BLaER1 (cell line): ENCODE results near the gene THSD7A.

Experiments used
- H3K27ac ChIP-seq: shearing (Covaris generic); formaldehyde crosslinking; 2 replicates; pipeline ENCODE4 v1.8.1; 2022
- H3K27me3 ChIP-seq: shearing (Covaris generic); formaldehyde crosslinking; 2 replicates; pipeline ENCODE4 v1.8.1; 2022
- H3K36me3 ChIP-seq: shearing (Covaris generic); formaldehyde crosslinking; 2 replicates; pipeline ENCODE4 v1.8.1; 2022
- H3K4me1 ChIP-seq: shearing (Covaris generic); formaldehyde crosslinking; 2 replicates; pipeline ENCODE4 v1.8.1; 2022
- H3K4me2 ChIP-seq: shearing (Covaris generic); formaldehyde crosslinking; 2 replicates; pipeline ENCODE4 v1.8.1; 2022
- H3K4me3 ChIP-seq: shearing (Covaris generic); formaldehyde crosslinking; 2 replicates; pipeline ENCODE4 v1.8.1; 2022
- H3K9ac ChIP-seq: shearing (Covaris generic); formaldehyde crosslinking; 2 replicates; pipeline ENCODE4 v1.8.1; 2022
- H3K9me3 ChIP-seq: shearing (Covaris generic); formaldehyde crosslinking; 2 replicates; pipeline ENCODE4 v1.8.1; 2022
- H4K20me1 ChIP-seq: shearing (Covaris generic); formaldehyde crosslinking; 2 replicates; pipeline ENCODE4 v1.8.1; 2022
- Cebpa-rat ChIP-seq: shearing (Covaris generic); IDR thresholded peaks from 2 replicates; pipeline ENCODE4 v1.8.1; 2022

The THSD7A gene

DNA sequence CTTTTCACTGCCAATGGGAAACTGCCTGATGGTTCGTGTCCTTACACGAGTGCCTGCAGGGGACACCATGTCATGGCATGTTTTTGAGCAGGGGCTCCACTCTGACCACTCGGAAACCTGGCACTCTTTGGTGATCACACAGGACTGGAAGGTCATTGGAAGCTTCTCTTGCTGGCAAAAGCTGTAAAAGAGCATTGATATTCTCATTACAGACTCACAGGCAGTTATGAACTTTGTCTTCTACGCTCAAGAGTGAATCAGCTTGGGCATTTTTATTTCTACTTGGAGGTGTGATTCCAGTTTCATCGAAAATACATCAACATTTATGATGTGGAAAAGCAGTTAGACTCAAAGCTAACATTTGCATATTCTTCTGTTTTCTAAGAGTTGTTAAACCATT is 238.7 kb downstream of the THSD7A start:
- TF ChIP-seq Cebpa-rat = no peak
- Histone ChIP-seq H3K4me2 (no peak overlapping the region), H3K4me3 (no peak overlapping the region), H4K20me1 (no peaks in the 10 kb centered on the region), H3K27me3 (no peaks in the 10 kb centered on the region), H3K9me3 (no peaks in the 10 kb centered on the region), H3K27ac (no peak overlapping the region), H3K36me3 (no peaks in the 10 kb centered on the region), H3K4me1 (peaks cover 6% of the 10 kb centered on the region), H3K9ac (no peak overlapping the region)

DNA sequence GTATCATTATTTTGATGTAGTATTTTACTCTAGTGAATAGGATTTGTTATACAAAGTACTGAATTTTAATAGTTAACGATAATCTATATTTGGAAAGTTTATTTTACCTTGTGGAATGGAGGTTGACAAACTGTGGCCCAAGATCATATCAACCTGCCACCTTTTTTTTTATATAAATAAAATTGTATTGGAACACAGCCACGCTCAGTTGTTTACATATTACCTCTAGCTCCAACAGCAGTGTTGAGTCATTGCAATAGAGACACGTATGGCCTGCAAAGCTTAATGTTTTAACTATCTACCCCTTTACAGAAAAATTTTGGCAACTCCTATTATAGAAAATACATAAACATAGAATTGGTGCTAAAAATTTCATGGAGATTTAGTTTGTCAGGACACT is 239.3 kb downstream of the THSD7A start:
- Histone ChIP-seq H3K4me2 (no peak overlapping the region), H3K27me3 (no peaks in the 10 kb centered on the region), H3K27ac (no peak overlapping the region), H3K9ac (no peak overlapping the region), H3K9me3 (no peaks in the 10 kb centered on the region), H4K20me1 (no peaks in the 10 kb centered on the region), H3K36me3 (no peaks in the 10 kb centered on the region), H3K4me3 (no peak overlapping the region), H3K4me1 (peaks cover 6% of the 10 kb centered on the region)
- TF ChIP-seq Cebpa-rat = no peak

DNA sequence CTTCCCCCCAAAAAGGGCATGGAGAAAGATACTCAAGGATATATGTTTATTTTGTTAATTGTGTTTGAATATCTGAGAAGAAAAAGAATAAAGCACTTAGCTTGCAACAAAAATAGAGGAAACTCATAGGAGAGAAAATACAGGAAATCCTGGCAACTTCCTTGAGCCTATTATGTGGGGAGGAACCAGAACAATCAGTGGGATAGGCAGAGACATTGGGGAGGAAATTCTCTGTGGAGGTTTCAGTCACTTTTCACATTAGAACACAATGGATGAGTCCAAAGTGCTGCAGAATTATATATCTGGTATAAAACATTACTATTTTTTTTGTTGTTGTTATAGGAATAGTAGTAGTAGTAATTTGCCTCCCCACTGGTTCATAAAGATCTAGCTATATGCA is 240.1 kb downstream of the THSD7A start:
- no peak for TF ChIP-seq Cebpa-rat
- H3K9ac ChIP-seq = no peak overlapping the region
- H3K27me3 ChIP-seq = no peaks in the 10 kb centered on the region
- no peaks in the 10 kb centered on the region for H4K20me1 ChIP-seq
- no peaks in the 10 kb centered on the region for H3K36me3 ChIP-seq
- H3K4me3 ChIP-seq = no peak overlapping the region
- H3K27ac ChIP-seq = no peak overlapping the region
- no peaks in the 10 kb centered on the region for H3K9me3 ChIP-seq
- peaks cover 6% of the 10 kb centered on the region for H3K4me1 ChIP-seq
- peak overlapping the region; percentile 5; the same call in 1 of the 2 replicates for H3K4me2 ChIP-seq

DNA sequence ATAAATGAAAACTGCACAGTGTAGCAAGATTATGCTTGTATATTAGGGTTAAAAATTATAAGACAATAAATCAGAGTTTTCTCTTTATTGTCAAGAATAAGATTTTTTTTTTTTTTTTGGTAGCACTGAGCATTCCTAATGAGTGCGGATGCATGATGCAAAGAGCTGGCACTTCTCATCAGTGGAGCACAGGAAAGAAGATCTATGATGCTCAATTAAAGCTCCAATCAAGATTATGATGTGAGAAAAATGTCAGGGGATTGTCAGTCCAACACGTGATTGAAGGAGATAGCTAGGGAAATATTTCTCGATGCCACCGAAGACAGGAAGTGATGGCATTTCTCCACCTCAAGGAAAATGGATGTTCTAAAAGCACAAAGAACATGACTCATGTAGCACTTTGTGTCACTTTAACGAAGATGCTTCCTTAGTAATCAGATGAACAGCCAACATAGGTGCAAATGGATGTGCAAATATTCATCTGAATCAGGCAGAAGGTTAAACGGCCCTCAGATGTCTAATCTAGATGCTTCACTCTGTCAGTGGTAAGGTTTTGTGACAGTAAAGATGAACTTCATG is 240.9 kb downstream of the THSD7A start:
- TF ChIP-seq Cebpa-rat = no peak
- H3K9ac ChIP-seq = no peak overlapping the region
- H3K27ac ChIP-seq = no peak overlapping the region

DNA sequence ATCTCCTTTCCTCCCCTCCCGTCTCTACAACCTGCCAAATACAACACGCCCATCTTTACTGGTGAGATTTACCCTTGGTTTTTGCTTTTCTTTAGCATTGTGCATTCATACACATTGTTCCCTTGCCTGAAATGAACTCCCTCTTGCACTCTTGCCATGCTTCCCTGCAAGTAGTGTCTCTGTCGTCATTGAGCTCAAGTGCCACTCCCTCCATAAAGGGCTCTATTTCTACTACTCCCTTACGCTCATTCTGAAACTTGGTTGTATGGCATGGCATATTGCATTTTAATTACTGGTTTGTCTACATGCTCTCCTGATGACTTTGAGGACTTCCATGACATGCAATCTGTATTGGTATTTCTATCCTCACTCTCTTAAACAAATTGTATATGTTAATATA is 242.7 kb downstream of the THSD7A start:
- TF ChIP-seq Cebpa-rat = no peak
- H3K27ac ChIP-seq = no peak overlapping the region
- H3K4me3 ChIP-seq = no peak overlapping the region

More for the DNA sequence above, 240.9 kb downstream of the THSD7A start:
- Histone ChIP-seq H3K4me1 (peaks cover 6% of the 10 kb centered on the region), H3K9me3 (no peaks in the 10 kb centered on the region), H3K27me3 (no peaks in the 10 kb centered on the region), H4K20me1 (no peaks in the 10 kb centered on the region), H3K4me2 (no peak overlapping the region), H3K36me3 (no peaks in the 10 kb centered on the region), H3K4me3 (no peak overlapping the region)

DNA sequence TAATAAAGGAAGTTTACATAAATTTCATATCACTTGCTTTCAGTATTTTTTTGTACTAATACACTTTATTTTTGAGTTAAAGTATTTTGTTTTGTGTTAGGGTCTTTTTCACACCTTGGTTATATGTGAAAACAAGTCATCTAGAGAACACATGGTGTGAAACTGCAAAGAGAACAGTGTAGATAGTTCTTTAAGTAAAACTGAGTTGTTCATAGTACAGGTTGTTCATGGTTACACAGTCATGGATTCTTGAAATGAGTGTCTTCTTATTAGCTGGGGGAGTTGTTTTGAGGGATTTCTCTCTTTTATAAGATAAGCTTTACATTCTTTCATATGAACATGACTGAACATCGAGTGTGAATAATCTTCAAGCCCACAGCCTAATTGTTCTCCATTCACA is 244.2 kb downstream of the THSD7A start:
- Histone ChIP-seq H3K9me3 (no peaks in the 10 kb centered on the region), H3K27me3 (no peaks in the 10 kb centered on the region), H3K4me1 (peaks cover 6% of the 10 kb centered on the region), H4K20me1 (no peaks in the 10 kb centered on the region), H3K36me3 (no peaks in the 10 kb centered on the region), H3K4me3 (no peak overlapping the region), H3K27ac (no peak overlapping the region), H3K9ac (no peak overlapping the region), H3K4me2 (no peak overlapping the region)
- no peak for TF ChIP-seq Cebpa-rat

More for the DNA sequence above, 242.7 kb downstream of the THSD7A start:
- peaks cover 6% of the 10 kb centered on the region for H3K4me1 ChIP-seq
- H3K9ac ChIP-seq = no peak overlapping the region
- H3K27me3 ChIP-seq = no peaks in the 10 kb centered on the region
- no peaks in the 10 kb centered on the region for H4K20me1 ChIP-seq
- H3K4me2 ChIP-seq = no peak overlapping the region
- no peaks in the 10 kb centered on the region for H3K36me3 ChIP-seq
- H3K9me3 ChIP-seq = no peaks in the 10 kb centered on the region

DNA sequence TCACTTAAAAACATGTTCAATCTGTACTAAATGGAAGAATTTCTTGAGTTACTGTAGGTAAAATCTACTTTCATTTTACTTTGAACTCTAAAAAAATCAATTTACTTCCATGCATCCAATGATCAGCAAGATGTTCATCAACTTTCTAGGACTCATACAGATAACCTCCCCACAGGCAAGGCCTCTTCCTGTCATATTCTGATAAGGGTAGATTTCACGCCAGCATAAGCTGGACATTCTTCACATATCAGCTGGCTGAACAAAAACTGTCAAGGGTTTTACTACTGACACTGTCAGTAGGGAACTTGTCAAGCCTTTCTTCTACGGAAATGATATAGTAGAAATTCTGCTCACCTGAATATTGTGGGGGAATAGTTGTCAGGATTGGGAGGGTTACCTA is 244.9 kb downstream of the THSD7A start:
- Histone ChIP-seq H3K9me3 (no peaks in the 10 kb centered on the region), H3K27me3 (no peaks in the 10 kb centered on the region), H3K4me1 (peaks cover 6% of the 10 kb centered on the region), H3K36me3 (no peaks in the 10 kb centered on the region), H4K20me1 (no peaks in the 10 kb centered on the region), H3K4me2 (no peak overlapping the region), H3K9ac (no peak overlapping the region), H3K4me3 (no peak overlapping the region), H3K27ac (no peak overlapping the region)
- TF ChIP-seq Cebpa-rat = no peak

DNA sequence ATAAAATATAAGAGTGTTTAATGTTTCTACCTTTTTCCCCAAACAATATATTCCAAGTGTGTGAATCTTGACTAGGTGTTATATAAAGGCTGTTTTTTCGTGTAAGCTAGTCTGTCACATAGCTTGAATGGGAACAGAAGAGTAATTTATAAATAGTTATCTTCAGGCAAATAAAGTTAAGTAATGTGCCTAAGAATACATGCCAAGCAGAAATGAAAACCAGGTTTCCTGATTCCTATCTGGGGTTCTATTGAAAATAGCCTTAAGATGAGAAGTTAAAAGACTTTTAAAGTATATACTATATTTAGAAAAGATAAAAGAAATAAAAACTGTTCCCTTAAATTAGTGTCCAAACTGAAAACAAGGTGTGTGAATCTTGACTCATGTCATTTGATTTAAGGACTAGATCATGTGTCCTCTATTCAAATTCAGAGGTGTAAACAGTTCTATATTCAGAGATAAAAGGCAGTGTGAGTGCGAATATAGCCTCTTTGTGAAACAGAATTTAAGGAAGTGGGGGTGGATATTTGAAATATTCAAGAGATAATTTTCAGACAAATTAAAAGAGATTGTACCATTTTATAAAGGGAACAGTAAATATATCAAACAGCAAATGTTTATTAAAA is 247.5 kb downstream of the THSD7A start:
- no peak overlapping the region for H3K4me2 ChIP-seq

DNA sequence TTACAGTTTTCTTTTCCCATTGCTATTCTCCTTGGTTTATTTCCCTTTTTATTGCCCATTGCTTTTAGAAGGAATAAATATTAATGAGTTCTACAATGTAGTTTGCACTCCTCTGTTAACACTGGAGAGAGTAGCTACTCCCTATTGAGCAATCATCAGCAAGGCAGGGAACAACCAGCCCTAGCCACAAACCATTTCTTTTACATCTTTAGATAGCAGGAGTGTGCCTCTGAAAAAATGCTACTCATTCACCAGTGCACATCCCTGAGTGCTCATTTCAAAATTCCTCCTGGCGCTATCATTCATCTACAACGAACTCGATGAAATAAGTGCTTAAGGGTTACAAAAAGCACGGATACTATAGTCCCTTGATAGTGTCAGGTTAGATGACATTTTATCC is 252.9 kb downstream of the THSD7A start:
- Histone ChIP-seq H4K20me1 (no peaks in the 10 kb centered on the region), H3K4me2 (no peak overlapping the region), H3K9me3 (no peaks in the 10 kb centered on the region), H3K4me3 (no peak overlapping the region), H3K4me1 (no peaks in the 10 kb centered on the region), H3K36me3 (no peaks in the 10 kb centered on the region), H3K9ac (no peak overlapping the region), H3K27me3 (no peaks in the 10 kb centered on the region), H3K27ac (no peak overlapping the region)
- no peak for TF ChIP-seq Cebpa-rat

More for the DNA sequence above, 247.5 kb downstream of the THSD7A start:
- no peak for TF ChIP-seq Cebpa-rat
- H3K27me3 ChIP-seq = no peaks in the 10 kb centered on the region
- H3K9me3 ChIP-seq = no peaks in the 10 kb centered on the region
- H4K20me1 ChIP-seq = no peaks in the 10 kb centered on the region
- H3K4me1 ChIP-seq = no peaks in the 10 kb centered on the region; the same call in 1 of the 2 replicates
- H3K9ac ChIP-seq = no peak overlapping the region
- H3K27ac ChIP-seq = no peak overlapping the region
- no peak overlapping the region for H3K4me3 ChIP-seq
- no peaks in the 10 kb centered on the region for H3K36me3 ChIP-seq

DNA sequence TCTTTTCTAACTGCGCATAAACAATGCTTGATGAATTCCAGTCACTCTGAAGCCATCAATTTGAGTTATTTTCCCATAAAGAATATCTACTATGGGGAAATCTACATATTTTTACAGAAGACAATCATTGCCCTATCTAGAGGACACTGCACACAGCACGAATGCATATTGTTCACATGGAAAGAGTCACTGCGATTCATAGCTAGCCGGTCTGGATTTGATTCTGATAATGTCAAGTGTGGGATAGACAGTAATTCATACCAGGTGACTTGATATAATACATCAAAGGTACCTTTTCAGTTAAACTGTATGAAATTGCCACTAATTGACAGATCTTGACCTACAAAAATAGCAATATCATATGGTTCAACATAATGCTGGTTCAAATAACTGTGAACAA is 255.7 kb downstream of the THSD7A start:
- H3K4me2 ChIP-seq = no peak overlapping the region
- TF ChIP-seq Cebpa-rat = no peak
- H3K9ac ChIP-seq = no peak overlapping the region
- no peaks in the 10 kb centered on the region for H3K36me3 ChIP-seq
- H3K27ac ChIP-seq = no peak overlapping the region
- H3K4me1 ChIP-seq = no peaks in the 10 kb centered on the region
- H3K27me3 ChIP-seq = no peaks in the 10 kb centered on the region
- H4K20me1 ChIP-seq = no peaks in the 10 kb centered on the region
- no peak overlapping the region for H3K4me3 ChIP-seq
- H3K9me3 ChIP-seq = no peaks in the 10 kb centered on the region
